ENCODE measurements around the gene CLDN10.
A peak's percentile ranks its signal among the peaks of the same experiment; 100 is the strongest.

The CLDN10 gene

DNA sequence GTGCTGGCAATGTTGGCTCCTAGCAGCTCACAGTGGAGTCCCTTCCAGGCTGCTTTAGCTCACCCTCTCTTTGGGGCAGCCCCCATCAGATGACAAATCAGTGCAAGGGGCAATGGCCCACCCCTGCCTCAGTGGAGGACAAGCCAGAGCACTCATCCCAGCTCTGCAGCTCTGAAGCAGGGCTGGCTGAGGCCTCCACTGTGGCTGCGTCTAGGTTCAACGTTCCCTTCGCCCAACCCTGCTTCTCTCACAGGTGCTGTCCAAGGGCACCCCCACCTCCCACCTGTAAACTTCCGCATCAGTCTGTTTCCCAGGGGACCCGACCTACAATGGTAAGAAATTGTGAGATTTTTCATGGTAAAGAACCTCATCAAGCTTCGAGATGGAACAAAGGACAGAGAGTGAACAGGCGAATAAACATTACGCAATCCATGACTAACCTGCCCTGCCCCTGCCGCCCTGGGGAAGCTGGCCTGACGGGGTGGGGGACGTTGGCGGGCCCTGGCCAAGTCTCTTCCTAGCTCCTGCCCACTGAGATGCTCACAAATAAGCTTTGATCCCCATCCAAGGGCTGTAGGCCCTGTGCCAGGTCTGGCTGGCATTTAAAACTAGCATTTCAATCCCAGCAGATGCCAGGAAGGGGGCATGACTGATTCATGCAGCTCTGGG is 51.5 kb downstream of the CLDN10 start:
- DNase-seq (ENCODE audit: low read depth) = no peak

- DNase-seq (ENCODE audit: low read depth) = no peak
Measured at GRCh38 chr13:95604556-95604915, 52.0 kb downstream of the CLDN10 start.

- no peak for DNase-seq (ENCODE audit: low read depth)
Measured at GRCh38 chr13:95605448-95606125, 53.1 kb downstream of the CLDN10 start.

DNA sequence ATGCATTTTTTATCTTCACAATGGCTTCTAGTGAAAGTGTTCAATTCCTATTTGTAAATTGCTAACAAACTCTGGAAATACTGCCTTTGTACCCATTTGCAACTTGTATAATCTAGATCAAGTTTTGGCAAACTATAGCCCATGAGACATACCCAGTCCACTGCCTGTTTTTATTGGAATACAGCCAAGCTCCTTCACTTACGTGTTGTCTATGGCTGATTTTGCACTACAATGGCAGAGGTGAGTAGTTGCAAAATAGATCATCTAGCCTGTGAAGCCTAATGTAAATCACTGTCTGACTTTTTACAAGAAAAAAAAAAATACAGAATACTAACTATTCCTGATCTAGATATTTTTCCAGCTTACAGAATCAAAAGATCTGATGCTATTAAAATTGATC is 54.8 kb downstream of the CLDN10 start:
- DNase-seq (ENCODE audit: low read depth) = no peak

DNA sequence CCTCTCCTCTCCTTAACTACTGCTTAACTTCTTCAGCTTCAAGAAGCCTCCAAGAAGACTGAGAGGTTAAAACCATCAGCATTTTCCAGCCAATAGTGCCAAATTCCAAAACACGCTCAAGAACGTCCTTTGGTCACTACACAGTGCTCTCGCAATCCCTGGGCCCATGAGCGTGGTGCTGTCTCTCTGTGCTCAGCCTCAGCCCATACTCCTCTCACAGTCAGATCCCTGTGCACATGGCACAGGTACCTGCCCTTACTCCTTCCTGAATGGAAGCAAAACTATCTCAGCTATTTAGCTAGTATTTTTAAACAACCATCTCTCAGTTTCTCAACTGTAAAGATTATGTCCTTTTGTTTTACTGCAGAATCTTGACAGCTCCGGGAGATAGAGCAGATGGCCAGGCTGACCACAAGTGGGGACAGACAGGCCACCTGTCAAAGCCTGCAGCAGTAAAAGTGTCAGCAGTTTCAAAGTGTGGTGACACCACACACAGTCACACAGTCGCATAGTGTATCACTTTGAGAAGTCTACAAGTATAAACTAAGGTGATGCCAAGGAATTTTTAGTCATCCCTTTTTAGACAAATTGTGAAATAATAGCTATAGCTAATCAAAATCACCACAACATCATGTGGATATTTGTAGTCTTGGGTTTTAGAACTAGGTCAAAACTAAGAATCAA is 56.3 kb downstream of the CLDN10 start:
- no peak for DNase-seq (ENCODE audit: low read depth)

- DNase-seq (ENCODE audit: low read depth) = no peak
Measured at GRCh38 chr13:95614641-95615245, 62.2 kb downstream of the CLDN10 start.

DNA sequence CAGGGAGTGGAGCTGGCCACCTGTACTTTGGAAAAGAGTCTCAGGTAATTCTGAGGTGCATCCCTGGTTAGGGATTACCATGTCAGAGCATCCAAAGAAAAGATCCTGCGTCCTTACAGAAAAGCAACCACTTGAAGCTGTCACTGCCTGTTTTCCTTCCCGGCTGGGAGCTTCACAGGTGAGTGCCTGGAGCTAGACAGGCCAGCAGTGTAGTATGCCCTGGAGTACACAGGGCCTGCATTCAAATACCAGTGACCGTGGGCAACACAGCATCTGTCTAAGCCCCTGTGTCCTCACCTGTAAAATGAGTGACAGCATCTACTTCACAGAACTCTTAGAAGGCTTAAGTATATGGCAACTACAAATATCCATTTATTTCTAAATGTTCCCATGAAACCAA is 63.0 kb downstream of the CLDN10 start:
- DNase-seq (ENCODE audit: low read depth) = no peak

DNA sequence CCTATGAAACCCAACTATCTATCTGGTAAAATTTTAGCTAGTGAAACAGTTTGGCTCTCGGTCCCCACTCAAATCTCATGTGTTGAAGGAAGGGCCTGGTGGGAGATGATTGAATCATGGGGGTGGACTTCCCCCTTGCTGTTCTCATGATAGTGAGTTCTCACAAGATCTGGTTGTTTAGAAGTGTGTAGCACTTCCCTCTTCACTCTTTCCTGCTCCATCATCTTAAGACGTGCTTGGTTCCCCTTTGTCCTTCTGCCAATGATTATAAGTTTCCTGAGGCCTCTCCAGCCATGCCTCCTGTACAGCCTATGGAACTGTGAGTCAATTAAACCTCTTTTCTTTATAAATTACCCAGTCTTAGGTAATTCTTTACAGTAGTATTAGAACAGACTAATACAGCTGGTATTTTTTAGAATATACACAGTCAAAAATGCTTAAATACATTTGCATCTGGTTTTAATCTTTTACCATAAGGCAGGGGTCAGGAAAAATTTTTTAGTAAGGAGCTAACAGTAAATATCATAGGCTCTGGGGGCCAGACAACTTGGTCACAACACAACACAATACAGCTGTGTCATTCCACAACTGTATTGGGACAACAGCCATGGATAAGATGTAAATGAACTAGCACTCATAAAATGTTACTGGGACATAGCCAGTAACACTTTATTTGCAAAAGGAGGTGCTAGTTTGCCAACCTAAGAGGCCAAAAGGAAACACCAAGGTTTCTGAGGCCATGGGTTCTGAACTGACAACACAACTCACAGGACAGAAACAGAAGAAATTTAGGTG is 67.7 kb downstream of the CLDN10 start:
- DNase-seq (ENCODE audit: low read depth) = peak; percentile 30

- no peak for DNase-seq (ENCODE audit: low read depth)
Measured at GRCh38 chr13:95620825-95621498, 68.4 kb downstream of the CLDN10 start.

DNA sequence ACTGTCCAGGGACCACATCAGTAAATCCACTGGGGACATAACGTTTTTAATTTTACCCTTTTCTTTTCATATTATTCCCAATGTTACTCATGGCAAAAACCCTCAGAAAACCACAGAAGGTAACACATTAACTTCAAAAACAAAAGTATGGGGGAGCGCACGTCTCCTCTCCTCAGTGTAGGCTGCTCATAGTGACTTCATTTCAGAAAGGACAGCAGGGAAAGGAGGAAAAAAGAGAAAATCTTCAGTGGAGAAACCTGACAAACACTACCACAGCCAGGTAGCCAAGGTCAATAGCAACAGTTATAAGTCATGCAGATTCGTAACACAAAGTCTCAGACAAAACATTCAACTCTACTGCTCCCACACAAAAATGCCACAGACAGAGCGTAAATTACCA is 70.6 kb downstream of the CLDN10 start:
- no peak for DNase-seq (ENCODE audit: low read depth)

DNA sequence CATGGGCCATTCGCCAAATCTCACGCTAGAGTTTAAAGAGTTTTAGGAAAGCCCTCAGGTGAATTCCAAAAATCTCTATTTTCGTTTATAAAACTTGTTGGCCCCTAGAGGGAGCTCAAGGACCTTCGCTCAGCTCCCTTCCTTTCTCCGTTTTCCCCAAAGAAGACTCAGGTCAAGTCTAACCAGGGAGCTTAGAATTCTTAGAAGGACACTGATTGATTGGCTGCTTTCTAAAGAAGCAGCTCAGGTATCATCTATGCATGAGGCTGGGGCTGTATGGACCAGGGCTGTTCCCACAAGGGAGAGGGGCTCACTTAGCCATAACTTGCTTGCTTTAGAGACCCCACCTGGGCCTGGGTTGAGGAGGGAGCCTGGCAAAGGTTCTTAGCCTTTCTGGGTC is 71.5 kb downstream of the CLDN10 start:
- no peak for DNase-seq (ENCODE audit: low read depth)

DNA sequence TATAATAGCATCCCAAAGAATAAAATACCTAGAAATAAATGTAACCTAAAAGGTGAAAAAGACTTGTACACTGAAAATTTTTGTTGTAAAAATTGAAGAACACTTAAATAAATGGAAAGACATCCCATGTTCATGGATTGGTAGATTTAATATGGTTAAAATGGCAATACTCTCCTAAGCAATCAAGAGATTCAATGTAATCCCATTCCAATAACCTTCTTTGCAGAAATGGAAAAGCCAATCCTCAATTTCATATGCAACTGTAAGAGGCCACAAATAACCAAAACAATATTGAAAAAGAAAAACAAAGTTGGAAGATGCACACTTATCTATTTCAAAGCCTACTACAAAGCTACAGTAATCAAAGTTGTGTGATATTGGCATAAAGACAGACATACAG is 74.2 kb downstream of the CLDN10 start:
- no peak for DNase-seq (ENCODE audit: low read depth)

GRCh38 chr13:95627590-95627989 is 75.1 kb downstream of the CLDN10 start:
- DNase-seq (ENCODE audit: low read depth) = no peak

GRCh38 chr13:95628488-95628887 is 76.0 kb downstream of the CLDN10 start:
- DNase-seq (ENCODE audit: low read depth) = no peak

DNA sequence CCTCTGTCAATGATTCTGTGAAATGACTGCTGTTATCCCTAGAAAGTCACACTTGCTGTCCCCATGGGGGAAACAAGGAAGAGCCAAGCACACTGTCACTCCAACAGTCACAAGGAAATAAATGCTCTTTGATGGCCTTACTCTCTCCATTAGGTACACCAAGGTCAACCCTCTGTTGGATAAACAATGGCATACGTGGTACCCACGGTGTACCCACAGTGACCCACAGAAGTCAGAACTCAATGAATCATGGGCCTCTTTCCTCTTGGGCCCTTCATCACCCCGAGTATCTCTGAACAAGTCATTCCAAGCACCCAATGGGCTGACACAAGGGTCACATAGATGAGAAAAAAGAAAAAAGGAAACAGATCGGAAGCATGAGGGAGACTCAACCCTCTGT is 76.6 kb downstream of the CLDN10 start:
- no peak for DNase-seq (ENCODE audit: low read depth)
